ENCODE results near the gene SKAP2.

DNA sequence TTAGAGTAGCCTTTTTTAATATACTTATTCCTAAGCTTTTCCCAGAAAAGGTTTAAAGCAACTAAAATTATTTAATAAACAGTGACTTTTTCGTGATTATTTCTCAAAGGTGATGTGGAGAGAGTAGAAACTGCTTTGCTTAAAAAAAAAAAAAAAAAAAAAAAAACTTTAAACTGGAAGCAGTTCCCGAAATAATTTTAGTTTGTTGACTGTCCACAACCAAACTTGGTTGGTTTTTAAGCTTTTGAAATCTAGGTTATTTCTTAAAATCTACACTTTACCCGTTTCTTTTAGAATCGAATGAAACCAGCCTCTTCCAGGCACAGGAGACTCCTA lies 7.3 kb downstream of the SKAP2 start:
- TF ChIP-seq, protein P1, sequence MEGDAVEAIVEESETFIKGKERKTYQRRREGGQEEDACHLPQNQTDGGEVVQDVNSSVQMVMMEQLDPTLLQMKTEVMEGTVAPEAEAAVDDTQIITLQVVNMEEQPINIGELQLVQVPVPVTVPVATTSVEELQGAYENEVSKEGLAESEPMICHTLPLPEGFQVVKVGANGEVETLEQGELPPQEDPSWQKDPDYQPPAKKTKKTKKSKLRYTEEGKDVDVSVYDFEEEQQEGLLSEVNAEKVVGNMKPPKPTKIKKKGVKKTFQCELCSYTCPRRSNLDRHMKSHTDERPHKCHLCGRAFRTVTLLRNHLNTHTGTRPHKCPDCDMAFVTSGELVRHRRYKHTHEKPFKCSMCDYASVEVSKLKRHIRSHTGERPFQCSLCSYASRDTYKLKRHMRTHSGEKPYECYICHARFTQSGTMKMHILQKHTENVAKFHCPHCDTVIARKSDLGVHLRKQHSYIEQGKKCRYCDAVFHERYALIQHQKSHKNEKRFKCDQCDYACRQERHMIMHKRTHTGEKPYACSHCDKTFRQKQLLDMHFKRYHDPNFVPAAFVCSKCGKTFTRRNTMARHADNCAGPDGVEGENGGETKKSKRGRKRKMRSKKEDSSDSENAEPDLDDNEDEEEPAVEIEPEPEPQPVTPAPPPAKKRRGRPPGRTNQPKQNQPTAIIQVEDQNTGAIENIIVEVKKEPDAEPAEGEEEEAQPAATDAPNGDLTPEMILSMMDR (IDR thresholded peaks at IDR 0.05) = no peak
- TF ChIP-seq GATA2 (CRISPR knock-in tag; IDR thresholded peaks at IDR 0.05) (no peak), POLR2AphosphoS5 (IDR thresholded peaks at IDR 0.05; ENCODE audit: low read depth, low read length) (no peak), NRF1 (IDR thresholded peaks at IDR 0.05; ENCODE audit: low read depth, low read length) (no peak), RAD21 (IDR thresholded peaks at IDR 0.05; ENCODE audit: low read length) (no peak), EP300 (IDR thresholded peaks at IDR 0.05; ENCODE audit: borderline replicate concordance in 1 of 2, low read depth in 1 of 2, low read length in 1 of 2) (no peak), EZH2phosphoT487 (IDR thresholded peaks at IDR 0.05; ENCODE audit: borderline replicate concordance, low read depth) (no peak), CHD2 (IDR thresholded peaks at IDR 0.05; ENCODE audit: low read length, partially characterized antibody) (no peak), RFX5 (IDR thresholded peaks at IDR 0.05; ENCODE audit: low read length) (no peak)
- TF ChIP-seq, protein P2, sequence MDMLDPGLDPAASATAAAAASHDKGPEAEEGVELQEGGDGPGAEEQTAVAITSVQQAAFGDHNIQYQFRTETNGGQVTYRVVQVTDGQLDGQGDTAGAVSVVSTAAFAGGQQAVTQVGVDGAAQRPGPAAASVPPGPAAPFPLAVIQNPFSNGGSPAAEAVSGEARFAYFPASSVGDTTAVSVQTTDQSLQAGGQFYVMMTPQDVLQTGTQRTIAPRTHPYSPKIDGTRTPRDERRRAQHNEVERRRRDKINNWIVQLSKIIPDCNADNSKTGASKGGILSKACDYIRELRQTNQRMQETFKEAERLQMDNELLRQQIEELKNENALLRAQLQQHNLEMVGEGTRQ (IDR thresholded peaks at IDR 0.05; ENCODE audit: borderline replicate concordance, low read depth, low read length) = no peak
